Mammary epithelial cell (primary cell): ENCODE measurements around the gene GYS2.

Source experiments
- EZH2 ChIP-seq: IDR thresholded peaks from 2 replicates; pipeline ENCODE4 v1.6.1; 2012; ENCODE audit warnings: low read length, inconsistent platforms, borderline replicate concordance
- TF ChIP-seq, protein P1 (sequence below), 2 donors: IDR thresholded peaks in 1 of 2; conservative IDR thresholded peaks in 1 of 2; 2 replicates each; pipeline ENCODE4 v1.5.1; 2011 to 2012; ENCODE audit warnings: inconsistent platforms in 2 of 2, low read length in 2 of 2, mild to moderate bottlenecking in 2 of 2, control low read depth in 1 of 2, low read depth in 1 of 2; ENCODE audit not compliant: insufficient read depth in 1 of 2; ENCODE audit errors: extremely low read depth in 1 of 2

DNA sequence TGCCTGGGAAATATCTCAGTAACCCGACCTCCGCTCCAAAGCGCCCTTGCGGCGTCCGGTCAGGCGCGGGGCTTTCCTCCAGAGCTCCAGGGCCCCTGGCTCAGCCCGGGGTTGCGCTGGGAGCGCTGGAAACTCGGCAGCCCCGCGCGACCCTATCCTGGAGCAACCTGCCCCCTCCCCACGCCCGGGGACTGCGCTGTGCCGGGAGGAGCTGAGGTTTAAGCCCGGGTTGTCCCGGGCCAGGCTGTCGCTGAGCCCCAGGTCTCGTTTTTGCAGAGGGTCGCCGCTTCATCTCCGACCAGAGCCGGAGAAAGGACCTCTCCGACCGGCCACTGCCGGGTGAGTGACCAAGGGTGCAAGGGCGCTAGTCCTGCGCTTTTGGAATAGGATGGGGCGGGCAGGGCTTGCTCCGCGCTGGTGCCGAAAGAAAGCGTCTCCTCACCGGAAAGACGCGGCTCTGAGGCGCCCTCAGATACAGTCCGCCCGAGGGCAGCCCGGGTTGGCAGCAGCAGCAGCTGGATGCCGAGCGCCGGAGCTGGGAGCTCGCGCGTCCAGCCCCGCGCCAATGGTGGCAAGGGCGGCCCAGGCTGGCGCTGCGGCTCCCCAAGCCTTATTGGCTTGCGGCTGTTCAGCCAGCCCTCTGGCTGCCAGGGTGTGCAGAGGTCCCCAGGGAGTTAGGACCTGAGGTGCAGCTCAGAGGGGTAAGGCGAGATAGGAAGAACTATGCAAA, 77.0 kb downstream of the GYS2 start:
- TF ChIP-seq, protein P1, sequence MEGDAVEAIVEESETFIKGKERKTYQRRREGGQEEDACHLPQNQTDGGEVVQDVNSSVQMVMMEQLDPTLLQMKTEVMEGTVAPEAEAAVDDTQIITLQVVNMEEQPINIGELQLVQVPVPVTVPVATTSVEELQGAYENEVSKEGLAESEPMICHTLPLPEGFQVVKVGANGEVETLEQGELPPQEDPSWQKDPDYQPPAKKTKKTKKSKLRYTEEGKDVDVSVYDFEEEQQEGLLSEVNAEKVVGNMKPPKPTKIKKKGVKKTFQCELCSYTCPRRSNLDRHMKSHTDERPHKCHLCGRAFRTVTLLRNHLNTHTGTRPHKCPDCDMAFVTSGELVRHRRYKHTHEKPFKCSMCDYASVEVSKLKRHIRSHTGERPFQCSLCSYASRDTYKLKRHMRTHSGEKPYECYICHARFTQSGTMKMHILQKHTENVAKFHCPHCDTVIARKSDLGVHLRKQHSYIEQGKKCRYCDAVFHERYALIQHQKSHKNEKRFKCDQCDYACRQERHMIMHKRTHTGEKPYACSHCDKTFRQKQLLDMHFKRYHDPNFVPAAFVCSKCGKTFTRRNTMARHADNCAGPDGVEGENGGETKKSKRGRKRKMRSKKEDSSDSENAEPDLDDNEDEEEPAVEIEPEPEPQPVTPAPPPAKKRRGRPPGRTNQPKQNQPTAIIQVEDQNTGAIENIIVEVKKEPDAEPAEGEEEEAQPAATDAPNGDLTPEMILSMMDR (conservative IDR thresholded peaks at IDR 0.05 in 1 of 2, IDR thresholded peaks at IDR 0.05 in 1 of 2; ENCODE audit: extremely low read depth in 1 of 2, insufficient read depth in 1 of 2, low read depth in 1 of 2, low read length in 2 of 2) = no peak
- no peak for TF ChIP-seq EZH2
